Stimulated activated CD8-positive, alpha-beta memory T cell treated with anti-CD3 and anti-CD28 coated beads, Interleukin-7, amount 100 ng/mL, for 1 hour (primary cell): ENCODE measurements around the gene UBE2J2.
A peak's percentile ranks its signal among the peaks of the same experiment; 100 is the strongest.
"Not testable (repeated sequence)": the region's sequence is repeated elsewhere in the genome, so short reads cannot be mapped to it uniquely, and the experiment has no call there.

Source experiments
- DNase-seq, 2 donors: peaks; one replicate each; pipeline ENCODE4 v3.0.0-alpha.2; 2020; ENCODE audit warnings: low read depth in 2 of 2

Gene UBE2J2

DNA sequence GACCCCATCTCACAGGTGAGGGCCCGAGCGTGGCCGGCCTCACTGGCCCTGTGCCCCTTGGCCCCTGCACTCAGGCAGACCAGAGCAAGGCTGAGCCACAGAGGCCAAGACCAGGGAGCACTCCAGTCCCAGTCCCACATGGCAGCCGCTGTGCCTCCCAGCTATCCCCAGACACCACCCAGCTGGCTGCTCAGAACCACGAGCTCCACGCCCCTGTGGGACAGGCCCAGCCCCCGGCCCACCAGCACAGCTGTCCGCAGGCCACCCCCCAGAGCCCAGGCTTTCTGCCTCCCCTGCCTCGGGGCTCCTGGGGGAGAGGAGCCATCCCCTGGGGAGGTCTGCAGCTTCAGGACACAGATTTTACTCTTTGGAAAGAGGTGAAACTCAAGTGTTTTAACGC, 18.0 kb downstream of the UBE2J2 start:
- no peak for DNase-seq

- no peak for DNase-seq
Observed at GRCh38 chr1:1255078-1255477, 18.6 kb downstream of the UBE2J2 start.

DNA sequence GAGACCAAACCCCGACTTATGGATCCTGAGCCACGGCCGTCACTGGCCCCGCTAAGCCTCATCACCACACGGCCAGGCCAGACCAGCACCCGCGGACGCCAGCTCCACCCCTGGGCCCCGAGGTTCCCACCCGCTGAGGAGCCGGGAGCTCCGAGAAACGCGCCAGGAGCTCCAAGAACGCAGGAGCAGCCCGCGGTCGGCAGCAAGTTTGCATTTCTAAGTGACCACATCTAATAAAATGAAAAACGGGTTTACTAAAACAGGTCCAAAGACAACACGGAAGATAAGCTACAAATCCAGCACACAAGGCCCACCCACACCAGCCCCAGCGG, 19.0 kb downstream of the UBE2J2 start:
- DNase-seq, result no peak

DNA sequence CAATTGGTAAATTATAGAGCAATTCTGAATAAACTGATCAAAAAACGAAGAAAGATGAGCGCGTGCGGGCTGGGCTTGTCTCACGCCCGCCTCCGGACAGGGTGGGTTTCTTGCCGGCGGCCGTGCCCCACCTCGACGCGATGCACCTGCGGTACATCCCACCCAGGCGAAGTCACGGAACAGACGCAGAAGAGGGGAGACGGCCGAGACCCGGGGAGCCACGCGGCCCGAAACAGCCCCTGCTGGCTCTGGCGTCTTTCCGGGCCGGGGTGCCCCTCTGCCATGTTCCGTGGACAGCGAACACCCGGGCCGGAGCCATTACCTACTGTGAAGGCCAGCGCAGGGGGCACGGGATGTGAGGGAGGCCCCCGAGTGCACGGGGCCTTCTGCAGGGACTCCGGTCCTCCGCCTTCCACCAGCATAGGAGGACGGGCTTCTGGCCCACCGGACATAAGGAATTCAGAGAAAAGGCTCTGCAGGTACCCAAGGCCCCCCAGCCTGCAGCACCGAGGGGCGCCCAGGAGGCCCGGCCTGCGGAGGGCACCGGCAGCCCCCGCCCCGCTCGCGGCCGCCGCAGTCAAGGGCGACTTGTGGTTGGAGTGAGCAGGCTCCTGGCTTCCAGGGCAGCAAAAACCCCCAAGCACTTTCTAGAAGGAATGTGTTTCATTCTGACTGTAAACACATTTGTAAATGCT, 19.5 kb downstream of the UBE2J2 start:
- DNase-seq, result no peak

DNA sequence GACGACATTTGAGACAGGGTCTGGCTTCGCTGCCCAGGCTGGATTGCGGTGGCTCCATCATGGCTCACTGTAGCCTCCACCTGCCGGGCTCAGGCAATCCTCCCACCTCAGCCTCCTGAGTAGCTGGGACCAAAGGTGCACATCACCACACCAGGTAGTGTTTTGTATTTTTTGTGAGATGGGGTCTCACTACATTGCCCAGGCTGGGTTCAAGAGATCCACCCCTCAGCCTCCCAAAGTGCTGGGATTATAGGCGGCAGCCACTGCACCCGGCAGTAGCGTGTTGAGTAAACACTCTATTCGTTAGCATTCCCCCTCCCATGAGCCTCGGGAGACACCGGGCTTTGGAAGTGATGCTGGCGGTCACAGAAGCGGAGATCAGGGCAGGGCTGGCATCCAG, 20.3 kb downstream of the UBE2J2 start:
- DNase-seq, result no peak

GRCh38 chr1:1250786-1251284, 22.8 kb downstream of the UBE2J2 start:
- peak; percentile 31 to 41 for DNase-seq

DNA sequence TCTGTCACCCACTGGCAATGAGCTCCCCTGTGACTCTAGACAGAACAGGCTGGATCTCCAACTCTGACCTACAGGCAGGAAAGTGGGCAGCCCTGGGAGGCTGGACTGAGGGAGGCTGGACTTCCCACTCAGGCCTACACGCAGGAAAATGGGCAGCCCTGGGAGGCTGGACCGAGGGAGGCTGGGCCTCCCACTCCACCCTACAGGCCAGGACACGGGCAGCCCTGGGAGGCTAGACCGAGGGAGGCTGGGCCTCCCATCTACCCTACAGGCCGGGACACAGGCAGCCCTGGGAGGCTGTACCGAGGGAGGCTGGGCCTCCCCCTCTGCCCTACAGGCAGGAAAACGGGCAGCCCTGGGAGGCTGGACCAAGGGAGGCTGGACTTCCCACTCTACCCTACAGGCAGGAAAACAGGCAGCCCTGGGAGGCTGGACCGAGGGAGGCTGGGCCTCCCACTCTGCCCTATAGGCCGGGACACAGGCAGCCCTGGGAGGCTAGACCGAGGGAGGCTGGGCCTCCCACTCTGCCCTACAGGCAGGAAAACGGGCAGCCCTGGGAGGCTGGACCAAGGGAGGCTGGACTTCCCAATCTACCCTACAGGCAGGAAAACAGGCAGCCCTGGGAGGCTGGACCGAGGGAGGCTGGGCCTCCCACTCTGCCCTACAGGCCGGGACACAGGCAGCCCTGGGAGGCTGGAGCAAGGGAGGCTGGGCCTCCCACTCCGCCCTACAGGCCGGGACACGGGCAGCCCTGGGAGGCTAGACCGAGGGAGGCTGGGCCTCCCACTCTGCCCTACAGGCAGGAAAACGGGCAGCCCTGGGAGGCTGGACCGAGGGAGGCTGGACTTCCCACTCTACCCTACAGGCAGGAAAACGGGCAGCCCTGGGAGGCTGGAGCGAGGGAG, 25.4 kb downstream of the UBE2J2 start:
- not testable (repeated sequence) for DNase-seq

- no peak for DNase-seq
Observed at GRCh38 chr1:1247341-1247913, 26.2 kb downstream of the UBE2J2 start.

DNA sequence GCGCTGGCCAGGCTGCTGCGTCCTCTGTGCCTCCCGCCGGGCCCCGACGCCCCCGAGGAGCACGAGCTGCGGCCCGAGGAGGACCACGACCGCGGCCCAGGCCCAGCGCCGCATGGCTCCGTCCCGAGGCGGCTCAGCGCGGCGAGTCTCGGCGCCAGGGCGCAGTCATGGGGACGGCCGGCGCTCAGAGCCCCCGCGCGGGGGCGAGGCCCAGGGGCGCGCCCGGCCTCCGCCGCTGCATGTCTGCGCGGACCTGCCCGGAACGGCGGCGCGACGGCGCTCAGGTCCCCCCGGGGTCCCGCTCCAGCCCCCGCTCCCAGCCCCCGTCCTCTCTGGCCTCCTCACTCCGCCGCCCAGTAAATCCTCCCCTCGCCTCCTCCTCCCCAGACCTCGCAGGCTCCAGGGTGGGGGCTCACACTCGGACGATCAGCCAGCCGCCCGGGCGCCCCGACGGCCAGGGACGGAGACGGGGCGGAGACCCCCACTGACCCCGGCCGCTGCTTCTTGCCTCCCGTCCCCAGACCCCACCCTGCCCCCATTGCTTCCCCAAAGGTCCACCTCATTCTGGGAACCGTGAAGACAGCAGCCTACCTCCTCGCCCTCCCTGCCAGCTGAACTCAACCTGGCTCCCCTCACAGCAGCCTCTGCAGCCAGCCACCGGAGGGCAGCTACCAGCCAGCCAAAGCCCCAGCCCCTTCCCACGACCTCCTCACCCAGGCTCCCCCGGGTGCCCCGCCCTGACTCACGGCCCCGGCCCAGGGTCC, 26.9 kb downstream of the UBE2J2 start, which contains the start of gene C1QTNF12:
Gene C1QTNF12 (minus strand): TSS at position 146 of the 764 bp plus-strand sequence. CDS start 32 bp downstream, at position 114.
- DNase-seq, result no peak

DNA sequence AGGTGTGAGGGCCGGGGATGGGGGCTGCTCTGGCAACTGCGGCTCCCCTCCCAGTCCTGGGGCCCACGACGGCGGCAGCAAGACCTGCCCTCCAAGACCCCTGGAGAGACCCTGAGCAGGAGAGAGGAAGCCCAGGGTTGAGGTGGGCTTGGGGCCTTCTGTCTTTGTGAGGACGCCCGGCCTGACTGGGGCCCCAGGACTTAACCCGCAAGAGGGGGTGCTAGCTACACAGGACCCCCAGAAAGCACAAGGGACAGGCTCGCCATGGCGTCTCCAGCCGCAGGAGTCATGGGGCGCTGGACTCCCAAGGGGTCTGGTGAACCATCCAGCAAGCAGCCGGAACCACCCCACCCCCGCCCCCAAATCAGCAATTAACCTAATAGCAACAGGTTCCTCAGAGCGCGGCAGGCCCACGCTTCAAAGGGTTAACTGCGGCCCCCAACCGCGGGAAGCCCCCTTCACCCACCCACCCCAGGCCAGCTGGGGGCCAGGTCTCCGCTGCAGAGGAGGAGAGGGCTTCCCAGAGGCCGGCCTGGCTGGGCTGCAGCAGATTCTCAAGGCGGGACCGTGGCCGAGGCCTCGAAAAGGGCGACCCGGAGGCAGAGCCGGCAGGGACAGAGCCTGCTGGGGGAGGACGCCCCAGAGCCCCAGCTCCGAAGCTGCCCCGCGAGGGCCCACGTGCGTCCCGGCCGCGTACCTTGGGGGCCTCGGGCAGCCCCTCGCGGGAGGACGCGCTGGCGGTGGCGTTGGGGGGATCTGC, 27.7 kb downstream of the UBE2J2 start:
- no peak for DNase-seq

- DNase-seq, result no peak
Observed at GRCh38 chr1:1245178-1245816, 28.4 kb downstream of the UBE2J2 start.

DNA sequence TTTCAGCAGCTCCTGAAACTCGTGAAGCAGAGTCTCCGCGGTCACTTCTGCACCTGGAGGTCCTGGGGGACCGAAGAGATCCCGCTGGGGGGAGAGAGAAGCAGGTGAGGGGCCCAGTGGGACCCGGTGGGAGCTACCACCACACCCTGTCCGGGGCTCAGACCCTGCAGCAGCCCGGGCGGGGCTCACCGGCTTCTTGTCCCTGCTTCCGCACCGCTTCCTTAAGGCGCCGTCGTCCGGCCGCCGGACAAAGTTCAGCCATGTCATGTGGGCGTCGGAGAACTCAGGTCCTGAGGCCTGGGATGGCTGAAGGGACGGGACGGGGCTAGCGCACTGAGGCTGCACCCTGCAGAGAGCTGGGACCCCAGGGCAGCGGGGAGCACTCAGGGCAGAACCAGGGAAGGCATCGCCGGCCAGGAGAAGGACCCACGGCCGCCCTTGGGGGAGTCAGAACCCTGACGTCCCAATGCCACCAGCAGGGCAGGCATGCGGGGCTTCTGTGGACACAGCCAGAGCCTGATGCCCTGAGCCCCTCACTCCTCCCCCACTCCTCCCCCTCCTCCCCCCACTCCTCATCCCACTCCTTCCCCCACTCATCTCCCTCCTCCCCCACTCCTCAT, 29.4 kb downstream of the UBE2J2 start:
- no peak for DNase-seq

DNA sequence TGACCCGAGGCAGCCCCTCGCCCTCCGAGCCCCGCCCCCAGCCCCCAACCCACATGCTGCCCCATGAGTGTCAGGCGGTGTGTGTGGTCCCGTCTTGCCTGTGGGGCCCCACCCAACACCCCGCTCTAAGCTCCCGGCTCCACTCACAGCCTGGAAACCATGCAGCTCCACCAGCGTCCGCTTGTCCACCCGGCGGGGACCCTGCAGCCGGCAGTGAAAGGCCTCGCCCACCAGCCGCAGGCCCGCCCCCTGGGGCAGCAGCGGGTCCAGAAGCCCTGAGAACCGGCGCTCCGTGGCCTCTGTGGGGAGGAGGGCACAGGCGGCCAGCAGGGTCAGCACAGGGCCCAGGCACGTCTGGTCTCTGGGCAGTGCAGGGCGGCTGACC, 29.9 kb downstream of the UBE2J2 start:
- DNase-seq, result no peak

GRCh38 chr1:1243266-1243660, 30.4 kb downstream of the UBE2J2 start:
- no peak for DNase-seq

DNA sequence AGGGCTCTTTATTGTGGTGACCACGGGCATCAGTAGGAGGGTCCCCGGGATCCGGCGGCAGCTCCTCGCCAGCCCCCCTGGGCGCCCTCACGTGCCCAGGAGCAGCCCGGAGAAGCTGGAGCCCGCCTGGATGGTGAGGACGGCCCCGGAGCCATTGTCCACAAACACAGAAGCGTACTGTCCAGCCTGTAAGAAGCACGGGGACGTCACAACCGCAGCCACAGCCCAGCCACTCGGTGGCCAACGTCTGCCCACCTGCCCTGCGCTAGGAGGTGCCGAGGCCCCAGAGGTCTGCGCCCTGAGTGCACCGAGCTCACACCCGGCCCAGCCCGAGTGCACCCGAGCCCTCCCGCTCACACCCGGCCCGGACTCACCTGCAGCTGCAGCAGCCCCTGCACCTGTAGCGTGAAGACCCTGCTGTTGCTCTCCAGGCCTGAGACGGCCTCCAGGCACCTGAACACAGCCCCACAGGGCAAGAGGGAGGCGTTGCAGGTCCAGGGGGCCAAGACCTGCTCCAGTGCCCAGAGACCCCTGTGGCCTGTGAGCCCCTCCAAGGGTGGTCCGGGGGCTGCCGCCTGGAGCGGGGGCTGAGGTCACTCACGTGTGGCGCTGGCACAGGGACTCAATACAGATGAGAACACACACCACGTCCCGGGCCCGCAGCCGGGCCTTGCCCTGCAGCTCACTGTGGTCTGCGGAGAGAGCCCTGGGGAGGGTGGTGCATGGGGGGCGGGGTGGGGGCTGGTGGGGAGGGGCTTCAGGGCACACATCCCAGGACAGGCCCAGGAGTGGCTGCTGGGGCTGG, 31.0 kb downstream of the UBE2J2 start:
- no peak for DNase-seq

DNA sequence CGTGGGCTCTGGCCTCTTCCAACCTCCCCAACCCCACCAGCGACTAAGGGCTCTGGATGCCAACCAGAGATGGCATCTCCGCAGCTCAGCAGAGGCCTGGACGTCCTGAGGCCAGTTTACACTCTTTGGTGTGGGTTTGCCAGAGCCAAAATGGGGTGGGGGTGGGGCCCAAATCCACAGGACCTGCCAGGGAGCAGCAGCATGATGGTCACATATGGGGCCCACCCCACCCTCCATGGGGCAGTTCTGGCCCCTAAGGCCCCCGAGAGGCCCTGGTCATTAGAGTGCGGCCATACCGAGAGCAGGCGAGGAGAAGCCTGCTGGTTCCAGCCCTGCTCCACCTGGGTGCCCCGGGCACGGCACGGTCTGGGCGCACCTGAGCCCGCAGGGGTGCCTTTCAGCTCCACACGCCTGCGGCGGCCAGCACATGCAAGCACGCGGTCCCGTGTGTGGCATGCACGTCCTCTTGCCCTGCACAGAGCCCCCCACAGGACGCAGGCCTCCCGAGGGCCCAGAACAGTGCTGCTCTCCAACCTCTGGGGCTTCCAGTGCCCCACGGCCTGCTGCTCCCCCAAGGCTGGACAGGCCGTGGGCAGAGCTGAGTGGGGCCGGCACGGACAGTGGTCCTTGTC, 31.9 kb downstream of the UBE2J2 start:
- DNase-seq, result no peak

DNA sequence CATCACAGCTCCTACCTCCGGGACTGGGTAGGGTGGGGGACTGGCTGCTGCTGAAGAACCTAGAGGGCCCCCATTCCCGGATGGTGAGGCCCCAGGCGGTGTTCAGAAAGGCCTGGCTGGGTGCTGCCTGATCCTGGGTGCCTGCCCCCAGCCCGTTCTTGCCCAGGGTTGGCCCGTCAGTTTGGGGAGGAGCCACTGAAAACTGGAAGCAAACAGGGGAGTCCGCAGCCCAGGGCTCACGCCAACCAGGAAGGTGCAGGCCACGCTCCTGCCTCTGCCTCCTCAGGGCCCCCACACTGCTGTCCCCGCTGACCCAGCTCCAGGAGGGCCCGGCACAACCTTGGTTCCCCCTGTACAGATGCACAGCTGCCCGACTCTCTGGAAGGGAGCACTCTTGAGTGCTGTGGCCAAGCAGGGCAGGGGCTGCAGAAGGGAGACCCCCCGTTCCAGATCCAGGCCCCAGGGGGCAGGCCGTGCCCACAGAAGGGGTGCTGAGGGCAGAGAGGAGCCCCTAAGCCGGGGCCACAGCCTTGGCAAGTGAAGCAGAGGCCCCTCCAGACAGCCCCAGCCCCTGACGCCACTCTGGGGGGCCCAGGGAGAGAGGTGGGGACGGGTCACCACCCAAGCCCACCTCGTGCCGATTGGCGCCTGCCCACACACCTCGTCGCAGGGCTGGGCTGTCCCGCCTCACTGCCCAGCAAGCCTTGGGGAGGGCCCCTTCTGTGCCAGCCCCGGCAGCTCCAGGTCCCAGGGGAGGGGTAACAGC, 32.6 kb downstream of the UBE2J2 start:
- DNase-seq, result no peak

DNA sequence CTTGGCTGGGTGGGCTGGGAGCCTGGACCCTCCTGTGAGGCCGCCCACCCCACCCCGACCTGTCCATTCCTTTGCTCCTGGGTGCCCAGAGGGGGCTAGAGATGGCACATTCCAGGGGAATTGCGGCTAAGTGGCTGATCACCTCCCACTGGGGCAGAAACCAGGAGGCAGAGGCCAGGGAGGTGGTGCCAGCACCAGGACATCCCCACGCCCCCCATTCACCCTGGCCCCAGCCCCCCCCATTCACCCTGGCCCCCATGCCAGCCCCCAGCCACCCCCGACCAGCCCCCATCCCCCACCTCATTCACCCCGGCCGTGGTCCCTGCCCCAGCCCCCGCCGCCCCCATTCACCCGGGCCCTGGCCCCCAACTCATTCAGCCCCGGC, 33.3 kb downstream of the UBE2J2 start:
- DNase-seq, result no peak
